ENCODE results near the gene EFR3B.
"Not testable (repeated sequence)": the region's sequence is repeated elsewhere in the genome, so short reads cannot be mapped to it uniquely, and the experiment has no call there.

EFR3B gene

DNA sequence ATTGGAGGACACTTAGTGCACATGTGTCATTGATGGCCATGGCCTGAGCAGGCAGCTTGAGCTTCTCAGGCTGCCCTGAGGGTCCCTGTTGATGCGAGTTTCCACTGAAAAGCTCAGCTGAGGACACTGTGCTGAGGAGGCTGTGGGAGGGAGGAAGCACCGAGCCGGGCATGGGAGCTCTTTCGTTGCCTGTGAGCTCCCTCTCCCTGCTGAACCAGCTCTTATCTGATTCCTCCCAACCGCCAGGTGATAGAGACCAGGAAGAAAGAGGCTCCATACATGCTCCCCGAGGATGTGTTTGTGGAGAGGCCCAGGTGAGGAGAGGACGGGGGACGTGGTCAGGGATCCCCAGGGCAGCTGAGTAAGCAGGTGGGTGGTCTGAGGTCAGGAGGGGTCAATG, 99.2 kb downstream of the EFR3B start:
- DNase-seq (ENCODE audit: low read depth in 2 of 3, low spot score in 1 of 3): no peak

DNA sequence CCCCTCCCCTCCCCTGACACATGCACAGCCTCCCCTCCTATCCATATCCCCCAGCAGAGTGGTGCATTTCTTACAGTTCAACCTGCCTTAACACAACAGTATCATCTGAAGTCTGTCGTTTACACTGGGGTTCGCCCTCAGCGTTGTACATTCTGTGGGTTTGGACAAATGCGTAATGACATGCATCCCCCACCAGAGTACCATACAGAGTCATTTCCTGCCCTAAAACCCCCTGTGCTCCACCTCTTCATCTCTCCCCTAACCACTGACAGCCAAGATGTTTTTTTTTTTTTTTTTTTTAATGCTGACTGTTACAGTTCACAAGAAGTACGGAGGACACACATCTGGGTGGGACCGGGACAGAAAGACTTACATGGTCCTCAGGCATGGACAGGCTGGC, 103.9 kb downstream of the EFR3B start:
- no peak for DNase-seq (ENCODE audit: low read depth in 2 of 3, low spot score in 1 of 3)

DNA sequence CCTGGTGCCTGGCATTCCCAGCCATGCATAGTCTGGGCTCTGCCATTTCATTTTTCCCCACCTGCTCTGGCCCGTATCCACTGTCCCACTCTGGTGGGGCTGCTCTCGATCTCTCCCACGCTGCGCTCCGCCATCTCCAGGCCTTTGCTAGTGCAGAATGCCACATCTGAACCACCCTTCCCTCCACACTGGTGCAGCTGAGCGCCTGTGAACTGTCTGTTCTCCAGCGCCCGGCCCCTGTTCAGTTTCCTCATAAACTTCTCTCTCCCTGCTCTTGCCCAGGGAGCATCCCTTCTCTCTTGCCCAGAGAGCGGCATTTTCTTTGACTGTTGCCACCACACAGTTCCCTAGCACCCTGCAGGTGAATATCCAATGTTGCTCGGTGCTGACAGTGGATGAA, 105.0 kb downstream of the EFR3B start:
- no peak for DNase-seq (ENCODE audit: low read depth in 2 of 3, low spot score in 1 of 3)

DNA sequence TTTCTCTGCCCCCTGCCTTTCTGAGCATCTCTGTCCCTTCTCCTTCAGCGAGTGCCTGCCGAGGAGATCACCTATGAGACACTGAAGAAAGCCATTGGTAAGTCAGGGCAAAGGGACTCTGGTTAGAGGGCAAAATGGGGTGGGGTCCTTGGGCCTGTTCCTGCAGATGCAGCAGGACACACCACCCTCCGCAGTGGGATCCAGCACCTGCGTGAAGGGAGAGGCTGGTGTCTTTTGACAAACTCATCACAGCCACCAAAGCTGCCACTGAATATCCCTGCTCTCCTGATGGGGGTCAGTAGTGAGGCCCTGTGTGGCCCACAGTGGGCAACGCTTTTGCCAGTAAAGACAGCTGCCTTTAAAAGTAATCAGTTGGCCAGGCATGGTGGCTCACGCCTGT, 107.8 kb downstream of the EFR3B start:
- DNase-seq (ENCODE audit: low read depth in 2 of 3, low spot score in 1 of 3): no peak

DNA sequence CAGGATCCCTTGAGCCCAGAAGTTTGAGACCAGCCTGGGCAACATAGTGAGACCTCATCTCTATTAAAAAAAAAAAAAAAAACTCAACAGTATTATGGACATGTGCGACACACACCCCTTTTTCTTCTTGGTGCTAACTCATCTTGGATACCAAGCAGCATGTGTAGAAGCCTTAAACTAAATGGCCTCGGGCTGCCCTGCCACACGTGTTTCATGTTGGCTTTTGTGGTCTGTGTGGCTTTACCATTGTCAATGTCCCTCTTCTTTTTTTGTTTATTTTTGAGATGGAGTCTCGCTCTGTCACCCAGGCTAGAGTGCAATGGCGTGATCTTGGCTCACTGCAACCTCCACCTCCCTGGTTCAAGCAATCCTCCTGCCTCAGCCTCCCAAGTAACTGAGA, 109.1 kb downstream of the EFR3B start:
- not testable (repeated sequence) for DNase-seq (ENCODE audit: low read depth in 2 of 3, low spot score in 1 of 3)

DNA sequence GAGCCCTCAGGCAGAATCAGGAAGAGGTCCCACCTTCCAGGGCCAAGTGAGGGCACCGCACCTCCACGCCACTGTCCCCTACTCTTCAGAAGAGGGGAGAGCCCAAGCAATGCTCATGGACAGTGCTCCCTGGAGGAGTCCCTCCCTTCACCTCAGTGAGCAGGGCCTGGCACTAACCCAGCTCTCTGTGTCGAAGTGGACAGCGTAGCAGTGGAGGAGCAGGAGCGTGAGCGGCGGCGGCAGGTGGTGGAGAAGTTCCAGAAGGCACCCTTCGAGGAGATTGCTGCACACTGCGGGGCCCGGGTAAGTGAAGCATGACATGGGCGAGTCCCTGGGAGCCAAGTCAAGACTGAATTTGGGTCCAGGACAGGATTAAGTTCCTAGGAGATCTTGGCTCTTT, 109.8 kb downstream of the EFR3B start:
- DNase-seq (ENCODE audit: low read depth in 2 of 3, low spot score in 1 of 3): no peak

DNA sequence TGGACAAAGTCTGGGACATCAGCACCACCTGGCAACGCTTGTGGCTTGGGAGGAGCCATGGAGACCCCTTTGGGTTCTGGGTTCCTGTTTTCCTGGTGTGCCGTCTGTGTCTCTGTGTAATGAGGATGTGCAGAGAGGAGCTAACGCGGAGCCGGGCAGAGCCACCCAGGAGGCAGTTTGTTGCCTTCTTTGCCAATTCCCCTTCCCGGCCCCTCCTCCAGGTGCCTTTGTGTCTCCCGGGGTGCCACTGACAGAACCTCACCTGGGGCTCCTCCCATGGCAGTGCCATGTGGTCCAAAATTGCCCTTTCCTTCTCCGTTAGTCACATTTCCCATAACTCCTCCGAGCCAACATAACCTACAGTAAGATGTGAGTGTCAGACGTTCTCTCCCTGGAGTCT, 113.5 kb downstream of the EFR3B start:
- DNase-seq (ENCODE audit: low read depth in 2 of 3, low spot score in 1 of 3): no peak

DNA sequence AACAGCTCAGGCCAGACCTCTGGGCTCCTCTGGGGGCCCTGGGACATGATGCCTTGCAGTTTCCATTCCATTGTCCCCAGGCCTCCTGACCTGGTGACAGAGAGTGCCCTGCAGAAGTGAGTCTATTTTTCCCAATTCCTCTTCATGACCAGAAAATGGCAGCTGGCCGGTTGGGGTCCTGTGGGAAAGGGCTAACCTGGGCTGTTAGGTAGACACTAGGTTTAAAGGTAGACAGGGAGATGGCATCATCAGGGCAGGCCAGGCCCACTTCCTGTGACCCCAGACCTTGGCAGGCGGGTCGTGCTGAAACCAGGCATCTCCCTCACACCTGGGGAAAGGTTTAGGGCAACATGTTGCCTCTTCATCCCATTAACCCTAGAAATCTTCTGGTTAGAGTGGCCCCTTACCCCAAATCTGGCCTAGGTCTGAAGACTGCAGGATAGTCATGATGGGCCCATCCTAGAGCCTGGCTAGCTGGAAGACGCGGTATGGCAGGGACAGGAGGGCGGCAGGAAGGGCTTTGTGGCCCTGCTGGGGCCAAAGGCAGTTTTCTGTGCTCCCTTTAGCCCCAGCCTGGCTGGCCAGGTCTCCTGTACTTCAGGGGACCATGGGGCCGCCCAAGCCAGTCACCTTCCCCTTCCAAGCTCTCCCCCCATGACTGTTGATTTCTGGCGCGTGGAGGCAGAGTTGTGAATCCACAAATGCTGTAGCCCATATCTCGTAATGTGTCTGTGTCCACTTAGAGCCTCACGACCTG, 116.4 kb downstream of the EFR3B start:
- DNase-seq (ENCODE audit: low read depth in 2 of 3, low spot score in 1 of 3): no peak

DNA sequence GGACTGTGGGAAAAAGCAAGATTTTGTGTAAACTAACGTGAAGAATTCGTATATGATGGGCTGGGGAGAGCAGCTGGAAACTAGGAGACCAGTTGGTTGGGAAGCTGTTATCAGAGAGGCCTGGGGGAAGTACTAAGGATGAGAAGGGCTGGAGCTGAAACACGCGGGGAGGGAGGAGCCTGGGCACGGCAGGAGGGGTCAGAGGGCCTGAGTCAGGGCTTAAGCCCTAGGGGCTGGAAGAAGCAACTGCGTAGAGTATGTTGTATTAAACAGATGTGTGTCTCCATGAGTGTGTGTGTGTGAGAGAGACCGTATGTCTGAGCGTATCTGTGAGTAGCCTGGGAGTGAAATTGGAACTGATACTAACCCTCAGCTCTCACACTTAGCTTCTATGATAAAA, 118.1 kb downstream of the EFR3B start:
- DNase-seq (ENCODE audit: low read depth in 2 of 3, low spot score in 1 of 3): no peak

DNA sequence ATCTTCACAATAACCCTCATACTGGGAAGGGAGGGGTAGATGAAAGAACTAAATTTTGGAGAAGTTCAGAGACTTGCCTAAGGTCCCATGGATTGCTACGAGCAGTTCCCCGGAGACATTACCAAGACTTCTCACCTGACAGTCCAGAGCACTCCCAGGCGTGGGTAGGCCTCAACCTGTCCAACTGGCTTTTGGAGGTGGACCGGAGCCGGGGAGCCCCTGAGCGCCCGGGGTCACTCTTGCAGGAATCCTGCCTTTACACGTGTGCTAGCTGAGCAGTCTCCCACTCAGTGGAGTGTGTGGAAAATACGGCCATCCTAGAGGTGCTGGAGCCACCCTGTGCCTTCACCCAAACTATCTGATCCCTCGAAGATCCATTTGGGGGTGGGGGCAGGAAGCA, 118.5 kb downstream of the EFR3B start:
- DNase-seq (ENCODE audit: low read depth in 2 of 3, low spot score in 1 of 3): no peak

DNA sequence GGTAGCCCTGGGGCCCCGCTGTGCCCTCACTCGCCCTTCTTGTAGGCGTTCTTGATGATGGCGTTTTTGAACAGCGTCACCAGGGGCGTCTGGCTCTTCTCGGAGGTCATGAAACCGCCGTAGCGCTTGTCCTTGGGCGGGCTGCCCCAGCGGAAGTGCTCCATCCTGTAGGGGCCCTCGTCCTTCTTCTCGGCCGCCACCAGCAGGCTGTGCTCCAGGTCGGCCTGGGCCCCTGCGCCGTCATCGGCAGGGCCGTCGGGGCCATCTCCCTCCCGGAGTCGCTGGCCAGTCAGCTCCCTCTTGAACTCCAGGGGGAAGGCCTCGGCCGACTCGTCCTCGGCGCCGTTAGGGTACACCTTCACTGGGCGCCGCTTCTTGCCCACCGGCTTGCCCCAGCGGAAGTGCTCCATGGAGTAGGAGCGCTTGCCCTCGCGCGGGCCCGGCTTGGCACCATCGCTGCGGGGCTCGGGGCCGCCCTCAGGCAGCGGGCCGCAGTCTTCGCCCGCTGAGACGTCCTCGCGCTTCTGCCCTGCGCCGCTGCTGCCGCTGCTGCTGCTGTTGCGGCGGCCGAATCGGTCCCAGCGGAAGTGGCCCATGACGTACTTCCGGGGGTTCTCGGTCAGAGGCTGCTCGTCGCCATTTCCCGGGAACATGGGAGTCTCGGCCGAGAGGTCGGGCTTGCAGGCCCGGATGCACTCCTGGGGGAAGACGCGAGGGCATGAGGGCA, 119.3 kb downstream of the EFR3B start:
- DNase-seq (ENCODE audit: low read depth in 2 of 3, low spot score in 1 of 3): peak; percentile 51 to 62 (median 53)

DNA sequence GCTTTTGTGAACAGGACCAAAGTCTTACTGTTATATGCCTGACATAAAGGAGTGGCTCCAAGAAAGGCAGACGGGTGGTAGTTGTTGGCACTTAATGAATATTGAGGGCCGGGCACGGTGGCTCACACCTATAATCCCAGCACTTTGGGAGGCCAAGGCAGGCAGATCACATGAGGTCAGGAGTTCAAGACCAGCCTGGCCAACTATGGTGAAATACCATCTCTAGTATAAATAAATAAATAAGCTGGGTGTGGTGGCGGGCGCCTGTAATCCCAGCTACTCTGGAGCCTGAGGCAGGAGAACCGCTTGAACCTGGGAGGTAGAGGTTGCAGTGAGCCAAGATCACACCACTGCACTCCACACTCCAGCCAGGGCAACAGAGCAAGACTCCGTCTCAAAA, 120.2 kb downstream of the EFR3B start:
- DNase-seq (ENCODE audit: low read depth in 2 of 3, low spot score in 1 of 3): not testable (repeated sequence)

DNA sequence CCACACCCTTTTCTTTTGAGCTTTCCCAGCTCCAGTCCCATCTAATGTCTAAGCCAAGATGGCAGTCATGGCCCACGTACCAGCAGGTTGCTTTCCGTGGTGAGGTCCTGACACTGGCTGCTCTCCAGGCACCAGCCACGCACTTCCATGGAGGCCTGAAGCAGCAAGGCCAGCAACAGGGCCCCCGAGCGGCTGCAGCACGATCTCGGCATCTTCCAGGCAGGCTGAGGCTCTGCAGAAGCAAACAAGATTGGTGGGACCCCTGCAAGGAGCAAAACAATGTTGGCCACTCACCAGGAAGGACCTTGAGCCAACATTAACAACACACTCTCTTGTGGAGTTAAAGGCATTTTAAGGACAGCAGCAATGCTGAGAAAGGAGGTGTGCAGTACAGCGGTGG, 122.7 kb downstream of the EFR3B start:
- no peak for DNase-seq (ENCODE audit: low read depth in 2 of 3, low spot score in 1 of 3)

DNA sequence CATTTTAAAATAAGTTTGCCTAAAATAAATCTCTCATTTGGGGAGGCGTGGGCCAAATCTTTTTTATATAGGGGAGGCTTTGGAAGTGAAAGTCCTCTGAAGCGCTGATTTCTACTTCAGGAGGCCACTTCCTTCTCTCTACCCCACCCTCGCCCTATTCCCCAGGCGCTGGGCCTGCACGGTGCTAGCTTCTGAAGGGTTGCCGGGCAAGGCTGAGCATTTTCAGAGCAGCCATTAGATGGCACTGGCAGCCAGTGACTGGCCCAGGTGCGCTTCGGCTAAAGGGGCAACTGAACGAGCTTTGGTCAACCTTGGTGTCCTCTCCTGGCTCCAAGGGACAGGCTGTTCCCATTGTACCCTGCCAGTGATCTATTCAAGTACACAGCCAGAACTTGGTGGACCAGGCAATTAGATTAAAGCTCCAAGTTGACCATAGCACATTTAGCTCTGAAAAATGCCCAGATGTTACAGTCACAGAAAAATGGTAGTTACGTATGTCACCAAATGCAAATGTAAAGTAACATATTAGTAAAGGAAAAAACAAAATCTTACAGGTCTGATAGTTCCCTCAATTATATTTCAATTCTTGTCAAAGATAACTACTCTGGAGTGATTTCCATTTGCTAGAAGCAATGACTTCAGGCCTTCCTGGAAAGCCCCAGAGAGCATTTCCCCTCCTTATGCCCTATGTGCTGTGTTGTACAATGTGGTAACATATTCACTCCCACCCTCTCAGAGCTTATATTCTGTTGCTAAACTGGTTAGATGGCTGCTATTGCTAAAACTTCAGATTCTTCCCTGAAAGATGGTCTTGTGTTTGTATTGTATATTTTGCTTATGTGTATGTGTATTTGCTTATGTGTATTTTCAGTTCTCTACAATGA, 124.4 kb downstream of the EFR3B start:
- peak in 1 of 3 donors; percentile 8 for DNase-seq (ENCODE audit: low read depth in 2 of 3, low spot score in 1 of 3)

DNA sequence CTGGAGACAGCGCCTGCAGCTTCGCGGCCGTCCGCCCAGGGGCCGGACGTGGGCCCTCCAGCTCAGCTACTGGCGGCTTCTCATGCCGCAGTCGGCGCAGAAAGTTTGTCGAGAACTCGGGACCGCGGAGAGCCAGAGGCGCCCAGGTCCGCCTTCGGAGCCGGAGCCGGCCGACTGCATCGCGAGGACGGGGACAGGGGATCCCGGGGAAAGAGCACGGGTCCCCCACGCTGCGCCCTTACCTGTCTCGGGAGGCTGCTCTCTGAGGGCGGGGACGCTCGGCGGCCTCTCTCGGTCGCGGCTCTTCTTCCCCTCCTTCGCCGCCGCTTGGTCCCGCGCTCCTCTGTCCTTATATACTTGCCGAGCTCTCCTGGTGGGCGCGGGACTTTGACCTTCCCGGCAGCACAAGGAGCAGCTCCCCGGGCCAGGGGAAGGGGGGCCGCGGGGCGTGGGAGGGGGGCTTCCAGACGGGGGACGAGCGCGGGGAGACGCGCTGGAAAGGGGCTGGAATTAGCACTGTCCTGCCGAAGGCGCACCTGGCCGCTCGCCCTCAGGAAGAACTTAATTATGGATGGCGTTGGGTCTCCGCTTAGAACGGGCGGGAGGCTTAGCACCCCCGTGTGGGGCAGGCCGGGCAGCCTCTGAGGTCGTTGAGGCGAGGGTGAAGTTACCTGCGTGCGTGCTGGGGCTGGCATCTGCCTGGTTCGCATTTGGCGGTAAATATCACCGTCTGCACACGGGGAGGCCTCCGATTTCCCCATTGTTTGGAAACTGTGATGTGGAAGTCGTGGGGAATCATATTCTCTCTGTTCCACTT, 126.6 kb downstream of the EFR3B start, which contains the start of gene POMC:
Gene POMC, minus strand, starts transcription at position 325 of the 817 bp plus-strand sequence. CDS start 3,808 bp downstream, outside the sequence.
- peak in 1 of 3 donors; percentile 10 for DNase-seq (ENCODE audit: low read depth in 2 of 3, low spot score in 1 of 3)

DNA sequence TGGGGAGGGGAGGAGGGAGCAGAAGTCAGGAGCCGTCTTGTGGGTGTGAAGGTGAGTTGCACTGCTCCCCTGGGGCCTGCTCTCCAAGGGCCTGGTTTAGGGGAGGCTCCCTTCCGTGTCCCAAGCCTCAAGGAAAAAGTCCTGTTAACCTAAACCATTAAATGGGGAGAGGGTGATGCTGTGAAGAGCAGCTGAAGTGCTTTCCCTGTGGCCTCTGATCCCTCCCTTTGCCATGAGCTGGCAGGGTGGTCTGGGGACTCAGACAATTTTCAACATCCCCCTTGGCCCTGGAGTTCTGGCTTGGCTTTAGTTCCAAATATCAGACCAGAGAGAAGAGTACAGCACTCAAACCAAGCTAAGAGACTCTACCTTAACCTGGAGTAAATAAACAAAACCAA, 127.2 kb downstream of the EFR3B start:
- no peak for DNase-seq (ENCODE audit: low read depth in 2 of 3, low spot score in 1 of 3)

DNA sequence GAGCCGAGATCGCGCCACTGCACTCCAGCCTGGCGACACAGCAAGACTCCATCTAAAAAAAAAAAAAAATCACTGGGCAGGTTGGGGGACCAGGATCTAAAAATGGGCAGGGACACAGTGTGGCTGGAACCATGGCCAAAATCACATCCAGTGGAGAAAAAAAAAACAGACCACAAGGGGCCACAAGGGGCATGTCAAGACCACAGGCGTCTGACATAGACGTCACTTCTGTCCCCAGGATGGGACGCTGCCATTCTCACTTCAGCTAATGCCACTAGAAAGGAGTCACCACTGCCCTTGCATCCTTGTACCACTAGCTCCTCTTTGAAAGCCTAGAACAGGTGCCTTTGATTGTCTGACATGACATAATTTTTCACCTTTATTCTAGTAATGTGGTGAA, 129.0 kb downstream of the EFR3B start:
- no peak for DNase-seq (ENCODE audit: low read depth in 2 of 3, low spot score in 1 of 3)

DNA sequence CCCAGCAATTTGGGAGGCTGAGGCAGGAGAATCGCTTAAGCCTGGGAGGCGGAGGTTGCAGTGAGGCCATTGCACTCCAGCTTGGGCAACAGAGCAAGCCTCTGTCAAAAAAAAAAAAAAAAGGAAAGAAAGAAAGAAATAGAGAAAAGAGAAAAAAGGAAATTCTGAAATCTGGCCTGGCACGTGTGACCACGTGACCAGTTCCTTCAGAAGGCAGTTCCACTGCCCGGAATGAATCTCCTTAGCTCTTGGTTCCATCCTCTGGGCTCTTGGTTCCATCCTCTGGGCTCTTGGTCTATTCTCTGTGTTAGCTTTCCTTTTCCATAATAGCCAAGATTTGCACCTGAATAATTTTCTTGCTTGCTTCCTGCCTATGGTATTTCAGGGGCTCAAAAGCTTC, 131.8 kb downstream of the EFR3B start:
- DNase-seq (ENCODE audit: low read depth in 2 of 3, low spot score in 1 of 3): no peak

DNA sequence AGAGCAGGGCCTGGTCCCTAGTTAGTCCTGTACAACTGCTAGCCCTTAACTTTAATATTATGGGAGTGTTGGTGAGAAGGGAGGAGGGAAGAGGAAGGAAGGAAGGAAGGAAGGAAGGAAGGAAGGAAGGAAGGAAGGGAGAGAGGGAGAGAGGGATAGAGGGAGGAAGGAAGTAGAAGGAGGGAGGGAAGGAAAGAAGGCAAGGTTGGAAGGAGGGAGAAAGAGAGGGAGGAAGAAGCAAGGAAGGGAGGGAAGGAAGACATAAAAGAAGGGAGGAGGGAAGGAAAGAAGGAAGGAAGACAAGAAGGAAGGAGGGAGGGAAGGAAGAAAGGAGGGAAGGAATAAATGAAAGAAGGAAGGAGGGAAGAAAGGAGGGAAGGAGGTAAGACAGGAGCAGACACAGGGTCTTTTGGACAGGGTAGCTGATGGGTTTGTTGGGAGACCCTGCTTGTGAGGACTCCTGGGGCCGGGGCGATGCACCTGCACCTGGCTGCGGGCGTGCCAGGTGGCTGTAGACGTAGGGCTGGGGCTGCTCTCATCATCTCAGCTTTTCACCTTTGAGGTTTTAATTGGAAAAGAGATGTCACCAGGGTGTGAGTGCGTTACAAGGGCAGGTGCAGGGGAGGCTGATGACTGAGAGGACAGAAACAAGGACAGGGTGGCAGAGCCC, 132.5 kb downstream of the EFR3B start:
- no peak for DNase-seq (ENCODE audit: low read depth in 2 of 3, low spot score in 1 of 3)

DNA sequence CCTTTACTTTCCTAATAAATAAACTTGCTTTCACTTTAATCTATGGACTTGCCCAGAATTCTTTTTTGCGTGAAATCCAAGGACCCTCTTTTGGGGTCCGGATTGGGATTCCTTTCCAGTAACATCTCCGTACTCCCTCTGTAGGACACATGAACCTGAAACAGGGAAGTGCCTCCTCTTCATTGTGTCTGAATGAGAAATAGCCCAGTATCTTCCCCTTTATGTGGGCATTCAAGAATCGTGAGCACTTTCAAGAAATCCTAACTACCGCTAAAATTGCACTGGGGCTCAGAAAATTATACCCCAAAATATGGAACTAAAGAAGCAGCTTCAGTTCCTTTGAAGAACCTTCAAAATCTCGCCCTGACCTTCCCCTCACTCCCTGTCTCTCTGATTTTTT, 134.3 kb downstream of the EFR3B start:
- DNase-seq (ENCODE audit: low read depth in 2 of 3, low spot score in 1 of 3): no peak

Data from stimulated activated CD4-positive, alpha-beta T cell treated with anti-CD3 and anti-CD28 coated beads, Interleukin-12 subunit alpha, Interleukin-12 subunit beta, amount 100 ng/mL, for 48 hours (primary cell).